Activated B cell treated with CpG ODN at 0.5 μM for 24 hours (primary cell): ENCODE data around the gene GXYLT1. TPM values are rescaled to one million over a fixed set of nuclear protein-coding genes. Genes with fewer than 3 reads are reported as not detected.

Source experiments
- ATAC-seq: fragments of 200-7000 bp; cut with Tn5 transposase; one replicate; pipeline ENCODE4 v1.10.0; 2021; ENCODE audit warnings: low read depth, mild to moderate bottlenecking, moderate library complexity
- CTCF ChIA-PET: fragments of 350-600 bp; sonication (Branson Sonifier 250); formaldehyde crosslinking; loops from one replicate; lab custom pipeline; 2021; ENCODE audit warnings: antibody characterized with exemption; lab: Charles Lee
- POLR2A ChIA-PET: fragments of 350-600 bp; sonication (Branson Sonifier 250); formaldehyde crosslinking; loops from one replicate; lab custom pipeline; 2021; ENCODE audit warnings: antibody characterized with exemption; lab: Charles Lee
- DNase-seq: peaks from one replicate; pipeline ENCODE4 v3.0.0; 2022
- H3K27ac Mint-ChIP-seq: one replicate; pipeline ENCODE4 v1.8.0; 2020; ENCODE audit warnings: mixed read lengths
- H3K27me3 Mint-ChIP-seq: one replicate; pipeline ENCODE4 v1.8.0; 2021; ENCODE audit warnings: mixed read lengths
- H3K36me3 Mint-ChIP-seq: one replicate; pipeline ENCODE4 v1.8.0; 2021; ENCODE audit warnings: low read depth, mixed read lengths
- H3K4me1 Mint-ChIP-seq: one replicate; pipeline ENCODE4 v1.8.0; 2021; ENCODE audit warnings: mixed read lengths
- H3K4me3 Mint-ChIP-seq: one replicate; pipeline ENCODE4 v1.8.0; 2020; ENCODE audit warnings: mild to moderate bottlenecking, mixed read lengths
- H3K9me3 Mint-ChIP-seq: one replicate; pipeline ENCODE4 v1.8.0; 2020; ENCODE audit warnings: mixed read lengths
- intact Hi-C: fragments of 100-400 bp; cut with micrococcal nuclease; formaldehyde crosslinking; loops from one replicate; pipeline ENCODE4 v1.15.1; 2024
- total RNA-seq: library from RNA; stranded (reverse); gene quantifications from 2 replicates; pipeline ENCODE4 v1.2.3, GENCODE V29; 2022
- TF ChIP-seq, protein P1 (sequence below): fragments of 200-600 bp; IDR thresholded peaks from one replicate; pipeline ENCODE4 v1.8.0; 2022; ENCODE audit warnings: antibody characterized with exemption, mild to moderate bottlenecking

Gene GXYLT1
- total RNA-seq, 1 donor from 2014 or later, result 7.9 TPM

DNA sequence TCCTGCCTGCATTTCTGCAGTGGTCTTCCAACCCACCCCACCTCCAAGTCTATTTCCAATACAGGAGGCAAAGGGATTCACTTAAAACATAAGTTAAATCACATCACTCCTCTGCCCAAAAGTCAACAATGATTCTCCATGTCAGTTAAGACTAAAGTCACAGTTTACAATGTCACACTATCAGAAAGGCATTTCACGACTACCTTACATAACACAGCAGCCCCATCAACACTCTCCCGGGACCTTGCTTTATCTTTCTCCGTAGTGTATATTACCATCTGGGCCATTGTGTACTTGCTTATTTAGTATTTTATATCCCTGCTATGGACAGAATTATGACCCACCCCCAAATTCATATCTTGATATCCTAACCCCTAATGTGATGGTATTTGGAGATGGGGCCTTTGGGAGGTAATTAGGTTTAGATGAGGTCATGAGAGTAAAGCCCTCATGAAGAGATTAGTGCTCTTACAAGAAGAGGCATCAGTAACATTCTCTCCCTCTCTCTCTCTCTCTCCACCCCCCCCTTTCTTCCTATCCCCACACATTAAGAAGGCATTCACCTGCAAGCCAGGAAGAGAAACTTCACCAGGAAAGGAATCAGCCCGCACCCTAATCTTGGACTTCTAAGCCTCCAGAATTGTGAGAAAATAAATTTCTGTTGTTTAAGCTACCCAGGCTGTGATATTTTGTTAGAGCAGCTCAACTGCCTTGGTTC is 112.7 kb downstream of the GXYLT1 start:
- Mint-ChIP-seq H3K27me3 (peaks cover 9% of the 10 kb centered on the region), H3K9me3 (no peaks in the 10 kb centered on the region), H3K27ac (no peak overlapping the region), H3K4me3 (no peak overlapping the region), H3K4me1 (no peaks in the 10 kb centered on the region), H3K36me3 (no peaks in the 10 kb centered on the region)
- TF ChIP-seq, protein P1, sequence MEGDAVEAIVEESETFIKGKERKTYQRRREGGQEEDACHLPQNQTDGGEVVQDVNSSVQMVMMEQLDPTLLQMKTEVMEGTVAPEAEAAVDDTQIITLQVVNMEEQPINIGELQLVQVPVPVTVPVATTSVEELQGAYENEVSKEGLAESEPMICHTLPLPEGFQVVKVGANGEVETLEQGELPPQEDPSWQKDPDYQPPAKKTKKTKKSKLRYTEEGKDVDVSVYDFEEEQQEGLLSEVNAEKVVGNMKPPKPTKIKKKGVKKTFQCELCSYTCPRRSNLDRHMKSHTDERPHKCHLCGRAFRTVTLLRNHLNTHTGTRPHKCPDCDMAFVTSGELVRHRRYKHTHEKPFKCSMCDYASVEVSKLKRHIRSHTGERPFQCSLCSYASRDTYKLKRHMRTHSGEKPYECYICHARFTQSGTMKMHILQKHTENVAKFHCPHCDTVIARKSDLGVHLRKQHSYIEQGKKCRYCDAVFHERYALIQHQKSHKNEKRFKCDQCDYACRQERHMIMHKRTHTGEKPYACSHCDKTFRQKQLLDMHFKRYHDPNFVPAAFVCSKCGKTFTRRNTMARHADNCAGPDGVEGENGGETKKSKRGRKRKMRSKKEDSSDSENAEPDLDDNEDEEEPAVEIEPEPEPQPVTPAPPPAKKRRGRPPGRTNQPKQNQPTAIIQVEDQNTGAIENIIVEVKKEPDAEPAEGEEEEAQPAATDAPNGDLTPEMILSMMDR, result no peak
- DNase-seq (no peak), ATAC-seq (no peak)
- POLR2A ChIA-PET, result no interaction called here
- CTCF ChIA-PET, result no interaction called here
- intact Hi-C loops, result no loop called here

Other genes starting within 250 kb of the GXYLT1 start
- gene YAF2, start 93.4 kb upstream of the GXYLT1 start, total RNA-seq, result 36.5 and 38.5 TPM in 2 replicates
- 37.4 and 37.6 TPM in 2 replicates for gene ZCRB1, start 181.2 kb upstream of the GXYLT1 start, total RNA-seq
- gene PPHLN1, start 181.3 kb upstream of the GXYLT1 start, total RNA-seq, result 94.0 and 95.9 TPM in 2 replicates